GM12878 (cell line): ENCODE measurements around the gene AHNAK. TPM values are rescaled to one million over a fixed set of nuclear protein-coding genes. Genes with fewer than 3 reads are reported as not detected.

Source experiments
- ATF7 ChIP-seq: fragments of 450-650 bp; IDR thresholded peaks from 2 replicates; pipeline ENCODE4 v1.6.1; 2016; ENCODE audit warnings: low read depth, mild to moderate bottlenecking
- BCL11A ChIP-seq: IDR thresholded peaks from 2 replicates; pipeline ENCODE4 v1.6.1; 2011; ENCODE audit warnings: low read depth, low read length
- BRCA1 ChIP-seq: IDR thresholded peaks from 2 replicates; pipeline ENCODE4 v1.6.1; 2011; ENCODE audit warnings: low read depth, low read length, improper control_type of control experiment
- CHD1 ChIP-seq: IDR thresholded peaks from 2 replicates; pipeline ENCODE4 v1.6.1; 2012; ENCODE audit warnings: low read depth, low read length, improper control_type of control experiment
- CHD2 ChIP-seq: IDR thresholded peaks from 2 replicates; pipeline ENCODE4 v1.6.1; 2011; ENCODE audit warnings: low read depth, low read length, improper control_type of control experiment, borderline replicate concordance
- ESRRA ChIP-seq: IDR thresholded peaks from 2 replicates; pipeline ENCODE4 v1.6.1; 2012; ENCODE audit warnings: mild to moderate bottlenecking, low read length, improper control_type of control experiment
- HDAC6 ChIP-seq: fragments of 200-600 bp; sonication (generic); IDR thresholded peaks from one replicate; pipeline ENCODE4 v1.8.0; 2017; ENCODE audit warnings: antibody characterized with exemption; ENCODE audit not compliant: unreplicated experiment
- IKZF2 ChIP-seq, 2 experiments: fragments of 450-650 bp; IDR thresholded peaks; 2 replicates each; pipeline ENCODE4 v1.6.1; 2017; ENCODE audit warnings: mild to moderate bottlenecking in 2 of 2, moderate library complexity in 2 of 2
- IRF4 ChIP-seq: IDR thresholded peaks from 2 replicates; pipeline ENCODE4 v1.6.1; 2011; ENCODE audit warnings: low read depth, low read length
- NBN ChIP-seq: fragments of 450-650 bp; IDR thresholded peaks from 2 replicates; pipeline ENCODE4 v1.6.1; 2016
- NFYB ChIP-seq: IDR thresholded peaks from 2 replicates; pipeline ENCODE4 v1.6.1; 2011; ENCODE audit warnings: low read depth, mild to moderate bottlenecking, low read length, improper control_type of control experiment, moderate library complexity; ENCODE audit not compliant: insufficient read depth
- NR2C1 ChIP-seq: fragments of 450-650 bp; IDR thresholded peaks from 2 replicates; pipeline ENCODE4 v1.6.1; 2017; ENCODE audit warnings: antibody characterized with exemption, mild to moderate bottlenecking, moderate library complexity
- RB1 ChIP-seq: fragments of 450-650 bp; formaldehyde crosslinking; IDR thresholded peaks from 2 replicates; pipeline ENCODE4 v1.6.1; 2017; ENCODE audit warnings: mild to moderate bottlenecking, borderline replicate concordance
- RUNX3 ChIP-seq: IDR thresholded peaks from 2 replicates; pipeline ENCODE4 v1.6.1; 2012; ENCODE audit warnings: low read length, inconsistent platforms
- SMAD5 ChIP-seq: IDR thresholded peaks from 2 replicates; pipeline ENCODE4 v1.6.1; 2016; ENCODE audit warnings: antibody characterized with exemption, low read depth
- STAT1 ChIP-seq: fragments of 450-650 bp; conservative IDR thresholded peaks from 2 replicates; pipeline ENCODE4 v1.6.1; 2014; ENCODE audit warnings: antibody characterized with exemption, mild to moderate bottlenecking
- STAT3 ChIP-seq: IDR thresholded peaks from 2 replicates; pipeline ENCODE4 v1.6.1; 2011; ENCODE audit warnings: low read depth, low read length, improper control_type of control experiment
- SUPT20H ChIP-seq: IDR thresholded peaks from 2 replicates; pipeline ENCODE4 v1.6.1; 2011; ENCODE audit warnings: low read depth, mild to moderate bottlenecking, low read length, moderate library complexity, borderline replicate concordance; ENCODE audit not compliant: control insufficient read depth
- TAF1 ChIP-seq: IDR thresholded peaks from 2 replicates; pipeline ENCODE4 v1.6.1; 2011; ENCODE audit warnings: mild to moderate bottlenecking, low read depth, low read length, borderline replicate concordance
- ZBTB40 ChIP-seq: fragments of 450-650 bp; IDR thresholded peaks from 2 replicates; pipeline ENCODE4 v1.6.1; 2016; ENCODE audit warnings: mild to moderate bottlenecking, moderate library complexity, borderline replicate concordance
- ZNF217 ChIP-seq: fragments of 450-650 bp; IDR thresholded peaks from 2 replicates; pipeline ENCODE4 v1.6.1; 2017; ENCODE audit warnings: antibody characterized with exemption, mild to moderate bottlenecking
- ZNF384 ChIP-seq: IDR thresholded peaks from 2 replicates; pipeline ENCODE4 v1.6.1; 2012; ENCODE audit warnings: low read depth, mild to moderate bottlenecking, low read length, improper control_type of control experiment, borderline replicate concordance
- polyA plus RNA-seq, 11 experiments: library from polyadenylated mRNA; depleted of rRNA in 4 of 11; unstranded in 6 of 11; stranded (reverse) in 5 of 11; fragments of >200 nt; fragmentation: Nextera tagmentation in 4 of 11; fragmentation: Illumina TruSeq in 1 of 11; extraction: Ambion mirVana in 4 of 11; extraction: Trizol in 1 of 11; gene quantifications; 1 replicate in 1 of 11; 2 replicates in 10 of 11; pipeline versions ENCODE4 v1.2.1 to v1.2.3, GENCODE V29; 2011 to 2016; ENCODE audit warnings: inconsistent platforms in 2 of 11, missing spikeins in 2 of 11, low read depth in 1 of 11
- total RNA-seq, 4 experiments: library from RNA; depleted of rRNA in 3 of 4; stranded (reverse); fragments of >200 nt in 3 of 4; fragmentation: Illumina TruSeq in 1 of 4; extraction: Trizol in 1 of 4; gene quantifications; 2 replicates each; pipeline versions ENCODE4 v1.2.1 to v1.2.3, GENCODE V29; 2013 to 2021
- TF ChIP-seq, protein P1 (sequence below): fragments of 450-650 bp; IDR thresholded peaks from 2 replicates; pipeline ENCODE4 v1.6.1; 2018; ENCODE audit warnings: borderline replicate concordance, mild to moderate bottlenecking; ENCODE audit not compliant: partially characterized antibody

AHNAK gene
- total and polyA plus RNA-seq, 10 of the 15 experiments (the other 5 are each of a cell fraction or from before 2014, with no cell fraction given) = 0.76 to 90.3 (median 19.4) TPM

- TF ChIP-seq ZNF384 (0 out of 2 replicates have a peak, but pooled peaks have one; percentile 29), NFYB (peak; percentile 64; the same call in 1 of the 2 replicates), ZBTB40 (no peak), BRCA1 (peak; percentile 49), ATF7 (0 out of 2 replicates have a peak, but pooled peaks have one; percentile 4), NBN (peak; percentile 90), ESRRA (no peak), IRF4 (peak; percentile 48; the same call in 1 of the 2 replicates), SMAD5 (0 out of 2 replicates have a peak, but pooled peaks have one; percentile 72), CHD1 (0 out of 2 replicates have a peak, but pooled peaks have one; percentile 40), RUNX3 (peak; percentile 74), BCL11A (0 out of 2 replicates have a peak, but pooled peaks have one; percentile 9), HDAC6 (no peak), STAT3 (no peak), TAF1 (peak; percentile 100), RB1 (peak; percentile 41; the same call in 1 of the 2 replicates), ZNF217 (no peak), STAT1 (peak; percentile 95; the same call in 1 of the 2 replicates), CHD2 (peak; percentile 90), IKZF2 (IDR thresholded peaks at IDR 0.05) (no peak; a peak in 1 of 4 replicates), NR2C1 (no peak), SUPT20H (no peak)
- TF ChIP-seq, protein P1, sequence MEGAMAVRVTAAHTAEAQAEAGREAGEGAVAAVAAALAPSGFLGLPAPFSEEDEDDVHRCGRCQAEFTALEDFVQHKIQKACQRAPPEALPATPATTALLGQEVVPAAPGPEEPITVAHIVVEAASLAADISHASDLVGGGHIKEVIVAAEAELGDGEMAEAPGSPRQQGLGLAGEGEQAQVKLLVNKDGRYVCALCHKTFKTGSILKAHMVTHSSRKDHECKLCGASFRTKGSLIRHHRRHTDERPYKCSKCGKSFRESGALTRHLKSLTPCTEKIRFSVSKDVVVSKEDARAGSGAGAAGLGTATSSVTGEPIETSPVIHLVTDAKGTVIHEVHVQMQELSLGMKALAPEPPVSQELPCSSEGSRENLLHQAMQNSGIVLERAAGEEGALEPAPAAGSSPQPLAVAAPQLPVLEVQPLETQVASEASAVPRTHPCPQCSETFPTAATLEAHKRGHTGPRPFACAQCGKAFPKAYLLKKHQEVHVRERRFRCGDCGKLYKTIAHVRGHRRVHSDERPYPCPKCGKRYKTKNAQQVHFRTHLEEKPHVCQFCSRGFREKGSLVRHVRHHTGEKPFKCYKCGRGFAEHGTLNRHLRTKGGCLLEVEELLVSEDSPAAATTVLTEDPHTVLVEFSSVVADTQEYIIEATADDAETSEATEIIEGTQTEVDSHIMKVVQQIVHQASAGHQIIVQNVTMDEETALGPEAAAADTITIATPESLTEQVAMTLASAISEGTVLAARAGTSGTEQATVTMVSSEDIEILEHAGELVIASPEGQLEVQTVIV = peak; percentile 99
These were observed 27.2 kb upstream of the AHNAK start, which contains the start of gene EEF1G (continued) for GRCh38 chr11:62573592-62574362.
